Measurements from ENCODE around the gene DNAAF2.
"Not testable (repeated sequence)": the region's sequence is repeated elsewhere in the genome, so short reads cannot be mapped to it uniquely, and the experiment has no call there.

DNA sequence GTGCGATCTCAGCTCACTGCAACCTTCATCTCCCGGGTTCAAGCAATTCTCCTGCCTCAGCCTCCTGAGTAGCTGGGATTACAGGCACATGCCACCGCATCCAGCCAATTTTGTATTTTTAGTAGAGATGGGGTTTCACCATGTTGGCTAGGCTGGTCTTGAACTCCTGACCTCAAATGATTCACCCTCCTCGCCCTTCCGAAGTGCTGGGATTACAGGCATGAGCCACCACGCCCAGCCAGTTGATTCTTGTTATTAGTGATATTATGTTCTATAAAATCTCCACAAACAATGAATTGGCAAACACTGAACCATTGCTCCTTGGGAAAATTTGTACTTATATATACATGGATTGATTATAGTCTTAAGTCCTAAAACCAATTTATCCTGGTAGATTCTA, 22.5 kb upstream of the DNAAF2 start:
- TF ChIP-seq POLR2A (IDR thresholded peaks at IDR 0.05) = not testable (repeated sequence)
- TF ChIP-seq, protein P1, sequence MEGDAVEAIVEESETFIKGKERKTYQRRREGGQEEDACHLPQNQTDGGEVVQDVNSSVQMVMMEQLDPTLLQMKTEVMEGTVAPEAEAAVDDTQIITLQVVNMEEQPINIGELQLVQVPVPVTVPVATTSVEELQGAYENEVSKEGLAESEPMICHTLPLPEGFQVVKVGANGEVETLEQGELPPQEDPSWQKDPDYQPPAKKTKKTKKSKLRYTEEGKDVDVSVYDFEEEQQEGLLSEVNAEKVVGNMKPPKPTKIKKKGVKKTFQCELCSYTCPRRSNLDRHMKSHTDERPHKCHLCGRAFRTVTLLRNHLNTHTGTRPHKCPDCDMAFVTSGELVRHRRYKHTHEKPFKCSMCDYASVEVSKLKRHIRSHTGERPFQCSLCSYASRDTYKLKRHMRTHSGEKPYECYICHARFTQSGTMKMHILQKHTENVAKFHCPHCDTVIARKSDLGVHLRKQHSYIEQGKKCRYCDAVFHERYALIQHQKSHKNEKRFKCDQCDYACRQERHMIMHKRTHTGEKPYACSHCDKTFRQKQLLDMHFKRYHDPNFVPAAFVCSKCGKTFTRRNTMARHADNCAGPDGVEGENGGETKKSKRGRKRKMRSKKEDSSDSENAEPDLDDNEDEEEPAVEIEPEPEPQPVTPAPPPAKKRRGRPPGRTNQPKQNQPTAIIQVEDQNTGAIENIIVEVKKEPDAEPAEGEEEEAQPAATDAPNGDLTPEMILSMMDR (IDR thresholded peaks at IDR 0.05) = not testable (repeated sequence)
